ENCODE data around the gene PLA2G4E.

The PLA2G4E gene

GRCh38 chr15:42036966-42037365, 16.1 kb upstream of the PLA2G4E start:
- Histone ChIP-seq H3K36me3 (no peaks in the 10 kb centered on the region), H3K9me3 (no peaks in the 10 kb centered on the region), H3K4me1 (no peaks in the 10 kb centered on the region), H3K27me3 (no peaks in the 10 kb centered on the region), H3K4me3 (ENCODE audit: low read depth, low read length) (no peak overlapping the region)
- no peak for DNase-seq
- no peak for TF ChIP-seq CTCF (IDR thresholded peaks at IDR 0.05; ENCODE audit: low read depth, low read length)

- no peak overlapping the region for H3K4me3 ChIP-seq (ENCODE audit: low read depth, low read length)
- no peak for DNase-seq
- no peak for TF ChIP-seq CTCF (IDR thresholded peaks at IDR 0.05; ENCODE audit: low read depth, low read length)
These were observed 15.5 kb upstream of the PLA2G4E start for GRCh38 chr15:42036112-42036905.

GRCh38 chr15:42035435-42035761, 14.6 kb upstream of the PLA2G4E start:
- H3K4me3 ChIP-seq (ENCODE audit: low read depth, low read length) = no peak overlapping the region
- no peaks in the 10 kb centered on the region for H3K9me3 ChIP-seq
- TF ChIP-seq CTCF (IDR thresholded peaks at IDR 0.05; ENCODE audit: low read depth, low read length) = no peak
- H3K4me1 ChIP-seq = no peaks in the 10 kb centered on the region
- H3K27me3 ChIP-seq = no peaks in the 10 kb centered on the region
- H3K36me3 ChIP-seq = no peaks in the 10 kb centered on the region
- DNase-seq = no peak

More at GRCh38 chr15:42036112-42036905, 15.5 kb upstream of the PLA2G4E start:
- Histone ChIP-seq H3K36me3 (no peaks in the 10 kb centered on the region), H3K4me1 (no peaks in the 10 kb centered on the region), H3K27me3 (no peaks in the 10 kb centered on the region), H3K9me3 (no peaks in the 10 kb centered on the region)

- H3K36me3 ChIP-seq = no peaks in the 10 kb centered on the region
- H3K9me3 ChIP-seq = no peaks in the 10 kb centered on the region
- no peak overlapping the region for H3K4me3 ChIP-seq (ENCODE audit: low read depth, low read length)
- H3K27me3 ChIP-seq = no peaks in the 10 kb centered on the region
- DNase-seq = no peak
- H3K4me1 ChIP-seq = no peaks in the 10 kb centered on the region
- TF ChIP-seq CTCF (IDR thresholded peaks at IDR 0.05; ENCODE audit: low read depth, low read length) = no peak
These were observed 14.0 kb upstream of the PLA2G4E start for GRCh38 chr15:42034628-42035434.

- Histone ChIP-seq H3K9me3 (no peaks in the 10 kb centered on the region), H3K4me3 (ENCODE audit: low read depth, low read length) (no peak overlapping the region), H3K4me1 (no peaks in the 10 kb centered on the region), H3K36me3 (no peaks in the 10 kb centered on the region), H3K27me3 (no peaks in the 10 kb centered on the region)
- TF ChIP-seq CTCF (IDR thresholded peaks at IDR 0.05; ENCODE audit: low read depth, low read length) = no peak
- no peak for DNase-seq
These were observed 12.5 kb upstream of the PLA2G4E start for GRCh38 chr15:42033214-42033873.
